ENCODE results near the gene CAVIN3.
"Not testable (repeated sequence)": the region's sequence is repeated elsewhere in the genome, so short reads cannot be mapped to it uniquely, and the experiment has no call there.

The CAVIN3 gene

GRCh38 chr11:6323291-6323905 lies 3.1 kb upstream of the CAVIN3 start:
- DNase-seq, result no peak

GRCh38 chr11:6321961-6322362 lies 1.7 kb upstream of the CAVIN3 start:
- no peak for DNase-seq

- DNase-seq, result no peak
Observed at GRCh38 chr11:6321356-6321755, 1.1 kb upstream of the CAVIN3 start.

- DNase-seq, result peak; percentile 70
Observed at GRCh38 chr11:6319704-6320410, 444 bp downstream of the CAVIN3 start.

GRCh38 chr11:6319001-6319703 lies 1.1 kb downstream of the CAVIN3 start:
- DNase-seq, result no peak

GRCh38 chr11:6318204-6318603 lies 2.1 kb downstream of the CAVIN3 start:
- no peak for DNase-seq

GRCh38 chr11:6315811-6316425 lies 4.4 kb downstream of the CAVIN3 start:
- DNase-seq, result peak; percentile 43

- no peak for DNase-seq
Observed at GRCh38 chr11:6312106-6312505, 8.2 kb downstream of the CAVIN3 start.

- DNase-seq, result no peak
Observed at GRCh38 chr11:6307876-6308275, 12.4 kb downstream of the CAVIN3 start.

GRCh38 chr11:6305297-6305696 lies 15.0 kb downstream of the CAVIN3 start:
- DNase-seq, result no peak

GRCh38 chr11:6303661-6304060 lies 16.6 kb downstream of the CAVIN3 start:
- no peak for DNase-seq

GRCh38 chr11:6301096-6301495 lies 19.2 kb downstream of the CAVIN3 start:
- DNase-seq, result no peak

- no peak for DNase-seq
Observed at GRCh38 chr11:6300325-6300724, 20.0 kb downstream of the CAVIN3 start.

GRCh38 chr11:6298605-6299004 lies 21.7 kb downstream of the CAVIN3 start:
- no peak for DNase-seq

- DNase-seq, result no peak
Observed at GRCh38 chr11:6297831-6298230, 22.5 kb downstream of the CAVIN3 start.

- no peak for DNase-seq
Observed at GRCh38 chr11:6285019-6285418, 35.3 kb downstream of the CAVIN3 start.

GRCh38 chr11:6284250-6284649 lies 36.1 kb downstream of the CAVIN3 start:
- DNase-seq, result no peak

GRCh38 chr11:6283453-6284023 lies 36.8 kb downstream of the CAVIN3 start:
- DNase-seq, result no peak

- not testable (repeated sequence) for DNase-seq
Observed at GRCh38 chr11:6280809-6281208, 39.5 kb downstream of the CAVIN3 start.

GRCh38 chr11:6273188-6273587 lies 47.1 kb downstream of the CAVIN3 start:
- DNase-seq, result no peak

- DNase-seq, result no peak
Observed at GRCh38 chr11:6271598-6271997, 48.7 kb downstream of the CAVIN3 start.

GRCh38 chr11:6270584-6271246 lies 49.6 kb downstream of the CAVIN3 start:
- DNase-seq, result no peak

- DNase-seq, result no peak
Observed at GRCh38 chr11:6269994-6270393, 50.3 kb downstream of the CAVIN3 start.

Measured in T1000 (cell line).